Measurements from ENCODE around the gene NDUFS8. TPM values are rescaled to one million over a fixed set of nuclear protein-coding genes. Genes with fewer than 3 reads are reported as not detected.

The NDUFS8 gene
- total and polyA plus RNA-seq, 2 of the 13 experiments (the other 11 are each of a cell fraction or from before 2014, with no cell fraction given) = 96.7 to 158 TPM

DNA sequence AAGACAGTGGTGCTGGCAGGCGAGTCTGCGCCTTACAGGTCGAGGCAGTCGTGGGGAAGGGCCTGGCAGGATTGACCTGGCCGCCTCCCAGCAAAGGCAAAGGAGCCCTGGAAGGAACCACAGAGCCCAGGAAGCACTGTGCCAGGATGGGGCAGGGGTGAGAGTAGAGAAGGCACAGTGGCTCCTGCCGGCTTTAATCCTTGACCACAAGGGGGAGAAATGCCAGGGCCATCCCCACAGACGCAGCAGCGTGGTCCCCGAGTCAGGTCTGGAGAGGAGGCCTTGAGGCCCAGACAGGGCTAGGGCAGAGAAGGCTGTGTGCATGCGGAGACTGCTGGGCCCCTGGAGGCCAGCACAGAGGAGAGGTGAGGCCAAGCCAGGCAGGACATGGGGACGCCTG lies 9.9 kb upstream of the NDUFS8 start (continued):
- TF ChIP-seq ZNF253 (CRISPR knock-in tag; IDR thresholded peaks at IDR 0.05; ENCODE audit: borderline replicate concordance) (no peak), SUZ12 (IDR thresholded peaks at IDR 0.05; ENCODE audit: low read depth, low read length) (no peak), ZFP37 (CRISPR knock-in tag; IDR thresholded peaks at IDR 0.05; ENCODE audit: borderline replicate concordance) (0 out of 2 replicates have a peak, but pooled peaks have one; percentile 36), SP1 (IDR thresholded peaks at IDR 0.05) (no peak), SP1 (CRISPR knock-in tag; IDR thresholded peaks at IDR 0.05) (0 out of 2 replicates have a peak, but pooled peaks have one; percentile 33), ZC3H13 (CRISPR knock-in tag; IDR thresholded peaks at IDR 0.05) (no peak), ZNF629 (CRISPR knock-in tag; conservative IDR thresholded peaks at IDR 0.05) (peak; percentile 19; the same call in 1 of the 2 replicates), TBX2 (CRISPR knock-in tag; IDR thresholded peaks at IDR 0.05; ENCODE audit: borderline replicate concordance) (no peak; the same call in 1 of the 2 replicates), ADNP (CRISPR knock-in tag; IDR thresholded peaks at IDR 0.05) (no peak), RELA (CRISPR knock-in tag; IDR thresholded peaks at IDR 0.05) (no peak), FOXK1 (CRISPR knock-in tag; IDR thresholded peaks at IDR 0.05; ENCODE audit: borderline replicate concordance, low read depth) (no peak), ZMAT3 (CRISPR knock-in tag; conservative IDR thresholded peaks at IDR 0.05) (no peak), ZNF737 (CRISPR knock-in tag; IDR thresholded peaks at IDR 0.05; ENCODE audit: borderline replicate concordance) (no peak), KDM2A (CRISPR knock-in tag; IDR thresholded peaks at IDR 0.05; ENCODE audit: borderline replicate concordance, low read depth) (peak; percentile 59)
- TF ChIP-seq, protein P1, sequence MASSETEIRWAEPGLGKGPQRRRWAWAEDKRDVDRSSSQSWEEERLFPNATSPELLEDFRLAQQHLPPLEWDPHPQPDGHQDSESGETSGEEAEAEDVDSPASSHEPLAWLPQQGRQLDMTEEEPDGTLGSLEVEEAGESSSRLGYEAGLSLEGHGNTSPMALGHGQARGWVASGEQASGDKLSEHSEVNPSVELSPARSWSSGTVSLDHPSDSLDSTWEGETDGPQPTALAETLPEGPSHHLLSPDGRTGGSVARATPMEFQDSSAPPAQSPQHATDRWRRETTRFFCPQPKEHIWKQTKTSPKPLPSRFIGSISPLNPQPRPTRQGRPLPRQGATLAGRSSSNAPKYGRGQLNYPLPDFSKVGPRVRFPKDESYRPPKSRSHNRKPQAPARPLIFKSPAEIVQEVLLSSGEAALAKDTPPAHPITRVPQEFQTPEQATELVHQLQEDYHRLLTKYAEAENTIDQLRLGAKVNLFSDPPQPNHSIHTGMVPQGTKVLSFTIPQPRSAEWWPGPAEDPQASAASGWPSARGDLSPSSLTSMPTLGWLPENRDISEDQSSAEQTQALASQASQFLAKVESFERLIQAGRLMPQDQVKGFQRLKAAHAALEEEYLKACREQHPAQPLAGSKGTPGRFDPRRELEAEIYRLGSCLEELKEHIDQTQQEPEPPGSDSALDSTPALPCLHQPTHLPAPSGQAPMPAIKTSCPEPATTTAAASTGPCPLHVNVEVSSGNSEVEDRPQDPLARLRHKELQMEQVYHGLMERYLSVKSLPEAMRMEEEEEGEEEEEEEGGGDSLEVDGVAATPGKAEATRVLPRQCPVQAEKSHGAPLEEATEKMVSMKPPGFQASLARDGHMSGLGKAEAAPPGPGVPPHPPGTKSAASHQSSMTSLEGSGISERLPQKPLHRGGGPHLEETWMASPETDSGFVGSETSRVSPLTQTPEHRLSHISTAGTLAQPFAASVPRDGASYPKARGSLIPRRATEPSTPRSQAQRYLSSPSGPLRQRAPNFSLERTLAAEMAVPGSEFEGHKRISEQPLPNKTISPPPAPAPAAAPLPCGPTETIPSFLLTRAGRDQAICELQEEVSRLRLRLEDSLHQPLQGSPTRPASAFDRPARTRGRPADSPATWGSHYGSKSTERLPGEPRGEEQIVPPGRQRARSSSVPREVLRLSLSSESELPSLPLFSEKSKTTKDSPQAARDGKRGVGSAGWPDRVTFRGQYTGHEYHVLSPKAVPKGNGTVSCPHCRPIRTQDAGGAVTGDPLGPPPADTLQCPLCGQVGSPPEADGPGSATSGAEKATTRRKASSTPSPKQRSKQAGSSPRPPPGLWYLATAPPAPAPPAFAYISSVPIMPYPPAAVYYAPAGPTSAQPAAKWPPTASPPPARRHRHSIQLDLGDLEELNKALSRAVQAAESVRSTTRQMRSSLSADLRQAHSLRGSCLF (CRISPR knock-in tag; IDR thresholded peaks at IDR 0.05; ENCODE audit: borderline replicate concordance) = no peak
- TF ChIP-seq, protein P2, sequence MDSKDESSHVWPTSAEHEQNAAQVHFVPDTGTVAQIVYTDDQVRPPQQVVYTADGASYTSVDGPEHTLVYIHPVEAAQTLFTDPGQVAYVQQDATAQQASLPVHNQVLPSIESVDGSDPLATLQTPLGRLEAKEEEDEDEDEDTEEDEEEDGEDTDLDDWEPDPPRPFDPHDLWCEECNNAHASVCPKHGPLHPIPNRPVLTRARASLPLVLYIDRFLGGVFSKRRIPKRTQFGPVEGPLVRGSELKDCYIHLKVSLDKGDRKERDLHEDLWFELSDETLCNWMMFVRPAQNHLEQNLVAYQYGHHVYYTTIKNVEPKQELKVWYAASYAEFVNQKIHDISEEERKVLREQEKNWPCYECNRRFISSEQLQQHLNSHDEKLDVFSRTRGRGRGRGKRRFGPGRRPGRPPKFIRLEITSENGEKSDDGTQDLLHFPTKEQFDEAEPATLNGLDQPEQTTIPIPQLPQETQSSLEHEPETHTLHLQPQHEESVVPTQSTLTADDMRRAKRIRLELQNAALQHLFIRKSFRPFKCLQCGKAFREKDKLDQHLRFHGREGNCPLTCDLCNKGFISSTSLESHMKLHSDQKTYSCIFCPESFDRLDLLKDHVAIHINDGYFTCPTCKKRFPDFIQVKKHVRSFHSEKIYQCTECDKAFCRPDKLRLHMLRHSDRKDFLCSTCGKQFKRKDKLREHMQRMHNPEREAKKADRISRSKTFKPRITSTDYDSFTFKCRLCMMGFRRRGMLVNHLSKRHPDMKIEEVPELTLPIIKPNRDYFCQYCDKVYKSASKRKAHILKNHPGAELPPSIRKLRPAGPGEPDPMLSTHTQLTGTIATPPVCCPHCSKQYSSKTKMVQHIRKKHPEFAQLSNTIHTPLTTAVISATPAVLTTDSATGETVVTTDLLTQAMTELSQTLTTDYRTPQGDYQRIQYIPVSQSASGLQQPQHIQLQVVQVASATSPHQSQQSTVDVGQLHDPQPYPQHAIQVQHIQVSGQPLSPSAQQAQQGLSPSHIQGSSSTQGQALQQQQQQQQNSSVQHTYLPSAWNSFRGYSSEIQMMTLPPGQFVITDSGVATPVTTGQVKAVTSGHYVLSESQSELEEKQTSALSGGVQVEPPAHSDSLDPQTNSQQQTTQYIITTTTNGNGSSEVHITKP (CRISPR knock-in tag; IDR thresholded peaks at IDR 0.05; ENCODE audit: low read depth) = no peak
- TF ChIP-seq, protein P3, sequence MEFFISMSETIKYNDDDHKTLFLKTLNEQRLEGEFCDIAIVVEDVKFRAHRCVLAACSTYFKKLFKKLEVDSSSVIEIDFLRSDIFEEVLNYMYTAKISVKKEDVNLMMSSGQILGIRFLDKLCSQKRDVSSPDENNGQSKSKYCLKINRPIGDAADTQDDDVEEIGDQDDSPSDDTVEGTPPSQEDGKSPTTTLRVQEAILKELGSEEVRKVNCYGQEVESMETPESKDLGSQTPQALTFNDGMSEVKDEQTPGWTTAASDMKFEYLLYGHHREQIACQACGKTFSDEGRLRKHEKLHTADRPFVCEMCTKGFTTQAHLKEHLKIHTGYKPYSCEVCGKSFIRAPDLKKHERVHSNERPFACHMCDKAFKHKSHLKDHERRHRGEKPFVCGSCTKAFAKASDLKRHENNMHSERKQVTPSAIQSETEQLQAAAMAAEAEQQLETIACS (CRISPR knock-in tag; IDR thresholded peaks at IDR 0.05) = 0 out of 2 replicates have a peak, but pooled peaks have one; percentile 5
- TF ChIP-seq, protein P4, sequence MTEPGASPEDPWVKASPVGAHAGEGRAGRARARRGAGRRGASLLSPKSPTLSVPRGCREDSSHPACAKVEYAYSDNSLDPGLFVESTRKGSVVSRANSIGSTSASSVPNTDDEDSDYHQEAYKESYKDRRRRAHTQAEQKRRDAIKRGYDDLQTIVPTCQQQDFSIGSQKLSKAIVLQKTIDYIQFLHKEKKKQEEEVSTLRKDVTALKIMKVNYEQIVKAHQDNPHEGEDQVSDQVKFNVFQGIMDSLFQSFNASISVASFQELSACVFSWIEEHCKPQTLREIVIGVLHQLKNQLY (CRISPR knock-in tag; IDR thresholded peaks at IDR 0.05) = no peak
- TF ChIP-seq, protein P5, sequence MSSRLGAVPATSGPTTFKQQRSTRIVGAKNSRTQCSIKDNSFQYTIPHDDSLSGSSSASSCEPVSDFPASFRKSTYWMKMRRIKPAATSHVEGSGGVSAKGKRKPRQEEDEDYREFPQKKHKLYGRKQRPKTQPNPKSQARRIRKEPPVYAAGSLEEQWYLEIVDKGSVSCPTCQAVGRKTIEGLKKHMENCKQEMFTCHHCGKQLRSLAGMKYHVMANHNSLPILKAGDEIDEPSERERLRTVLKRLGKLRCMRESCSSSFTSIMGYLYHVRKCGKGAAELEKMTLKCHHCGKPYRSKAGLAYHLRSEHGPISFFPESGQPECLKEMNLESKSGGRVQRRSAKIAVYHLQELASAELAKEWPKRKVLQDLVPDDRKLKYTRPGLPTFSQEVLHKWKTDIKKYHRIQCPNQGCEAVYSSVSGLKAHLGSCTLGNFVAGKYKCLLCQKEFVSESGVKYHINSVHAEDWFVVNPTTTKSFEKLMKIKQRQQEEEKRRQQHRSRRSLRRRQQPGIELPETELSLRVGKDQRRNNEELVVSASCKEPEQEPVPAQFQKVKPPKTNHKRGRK (CRISPR knock-in tag; IDR thresholded peaks at IDR 0.05) = no peak
